Measurements from ENCODE around the gene RBM24. TPM values are rescaled to one million over a fixed set of nuclear protein-coding genes. Genes with fewer than 3 reads are reported as not detected.

The RBM24 gene
- total and polyA plus RNA-seq, 9 of the 15 experiments (the other 6 are each of a cell fraction or from before 2014, with no cell fraction given) = not detected

GRCh38 chr6:17276766-17277165 is 4.4 kb upstream of the RBM24 start (continued):
- TF ChIP-seq CHD7 (IDR thresholded peaks at IDR 0.05; ENCODE audit: low read depth, low read length) (no peak), ZNF609 (CRISPR knock-in tag; IDR thresholded peaks at IDR 0.05; ENCODE audit: borderline replicate concordance) (no peak)
